Effector CD4-positive, alpha-beta T cell (primary cell): ENCODE data around the gene TAS2R39.

ENCODE experiments used
- DNase-seq: peaks from one replicate; pipeline ENCODE4 v3.0.0-alpha.2; 2020

Gene TAS2R39

GRCh38 chr7:143216686-143217085 lies 33.5 kb downstream of the TAS2R39 start:
- DNase-seq = no peak

- no peak for DNase-seq
Observed at GRCh38 chr7:143217806-143218205, 34.6 kb downstream of the TAS2R39 start.

- no peak for DNase-seq
Observed at GRCh38 chr7:143221286-143221685, 38.1 kb downstream of the TAS2R39 start.

GRCh38 chr7:143221737-143222136 lies 38.5 kb downstream of the TAS2R39 start, which contains the start of gene TAS2R40:
TAS2R40 (plus strand) TSS chr7:143222037; CDS start chr7:143222079, 42 bp downstream.
- no peak for DNase-seq

- no peak for DNase-seq
Observed at GRCh38 chr7:143222782-143223181, 39.6 kb downstream of the TAS2R39 start.

GRCh38 chr7:143223784-143224183 lies 40.6 kb downstream of the TAS2R39 start:
- no peak for DNase-seq

GRCh38 chr7:143225047-143225446 lies 41.8 kb downstream of the TAS2R39 start:
- DNase-seq = no peak

- DNase-seq = no peak
Observed at GRCh38 chr7:143227806-143228205, 44.6 kb downstream of the TAS2R39 start.

GRCh38 chr7:143229054-143229790 lies 46.0 kb downstream of the TAS2R39 start:
- no peak for DNase-seq

GRCh38 chr7:143230602-143231457 lies 47.6 kb downstream of the TAS2R39 start:
- DNase-seq = no peak
